Endothelial cell of umbilical vein (primary cell): ENCODE results near the gene SLFN14. TPM values are rescaled to one million over a fixed set of nuclear protein-coding genes. Genes with fewer than 3 reads are reported as not detected.

Experiments used
- BruUV-seq: library from RNA; stranded (reverse); fragments of 400-500 nt; replicated peaks from 2 replicates; lab custom pipeline; 2021; lab: Mats Ljungman, UMichigan
- CTCF ChIA-PET: fragments of 300-600, 350-600 bp; sonication (Branson Sonifier 250); formaldehyde crosslinking; loops from one replicate; lab custom pipeline; 2021; ENCODE audit warnings: antibody characterized with exemption, inconsistent platforms; lab: Charles Lee
- POLR2A ChIA-PET: fragments of 300-600, 350-600 bp; sonication (Branson Sonifier 250); formaldehyde crosslinking; loops from one replicate; lab custom pipeline; 2021; ENCODE audit warnings: antibody characterized with exemption, inconsistent platforms; lab: Charles Lee
- DNase-seq: peaks from one replicate; pipeline ENCODE4 v3.0.0-alpha.2; 2011; ENCODE audit warnings: low read depth, low spot score
- FAIRE-seq: peaks from 2 replicates; lab custom pipeline; 2011; peaks lifted over from hg19 to GRCh38; lab: Jason Lieb, UNC
- H2AFZ ChIP-seq: 2 replicates; pipeline ENCODE4 v1.6.0; 2012; ENCODE audit warnings: low read depth, low read length, control low read depth, inconsistent platforms
- H3K27ac ChIP-seq: 2 replicates; pipeline ENCODE4 v1.5.1; 2011; ENCODE audit warnings: low read depth, mild to moderate bottlenecking, control low read depth, low read length, moderate library complexity; ENCODE audit not compliant: insufficient read depth
- H3K27me3 ChIP-seq, 2 experiments: 2 replicates each; pipeline versions ENCODE4 v1.6.0 to v1.6.1; 2011; ENCODE audit warnings: low read length in 2 of 2, mixed read lengths in 1 of 2; ENCODE audit not compliant: control insufficient read depth in 2 of 2, insufficient read depth in 2 of 2
- H3K36me3 ChIP-seq, 2 experiments: 2 replicates in 1 of 2; 3 replicates in 1 of 2; pipeline ENCODE4 v1.5.1; 2011; ENCODE audit warnings: low read length in 2 of 2, mild to moderate bottlenecking in 1 of 2, moderate library complexity in 1 of 2; ENCODE audit not compliant: control insufficient read depth in 2 of 2, insufficient read depth in 2 of 2; ENCODE audit errors: extremely low read depth in 1 of 2
- H3K4me1 ChIP-seq: 3 replicates; pipeline ENCODE4 v1.5.1; 2011; ENCODE audit warnings: mild to moderate bottlenecking, low read length; ENCODE audit not compliant: control insufficient read depth, insufficient read depth; ENCODE audit errors: extremely low read depth
- H3K4me2 ChIP-seq: 2 replicates; pipeline ENCODE4 v1.6.1; 2011; ENCODE audit warnings: low read length, control low read depth, mixed read lengths; ENCODE audit not compliant: insufficient read depth
- H3K4me3 ChIP-seq, 3 experiments: fragments of 200-600 bp in 1 of 3; sonication (generic), shearing (Covaris generic) in 1 of 3; replicated peaks in 1 of 3; 2 replicates each; pipeline ENCODE4 v1.5.1; 2011 to 2016; ENCODE audit warnings: control low read depth in 3 of 3, low read length in 3 of 3, mild to moderate bottlenecking in 2 of 3, inconsistent platforms in 1 of 3, low read depth in 1 of 3, moderate library complexity in 1 of 3; ENCODE audit not compliant: insufficient read depth in 1 of 3
- H3K79me2 ChIP-seq: 2 replicates; pipeline ENCODE4 v1.6.0; 2012; ENCODE audit warnings: low read length, inconsistent platforms; ENCODE audit not compliant: control insufficient read depth, insufficient read depth
- H3K9ac ChIP-seq: replicated peaks from 2 replicates; pipeline ENCODE3; 2011; ENCODE audit warnings: low read length, control low read depth; ENCODE audit not compliant: insufficient read depth; ENCODE audit errors: extremely low read depth
- H3K9me1 ChIP-seq: replicated peaks from 3 replicates; pipeline ENCODE4 v1.6.0; 2011; ENCODE audit warnings: mild to moderate bottlenecking, low read length; ENCODE audit not compliant: control insufficient read depth, insufficient read depth; ENCODE audit errors: extremely low read depth
- H3K9me3 ChIP-seq: replicated peaks from 2 replicates; pipeline ENCODE4 v1.5.1; 2012; ENCODE audit warnings: low read length, inconsistent platforms; ENCODE audit not compliant: control insufficient read depth, insufficient read depth
- H4K20me1 ChIP-seq: replicated peaks from 2 replicates; pipeline ENCODE3; 2011; ENCODE audit warnings: mild to moderate bottlenecking, low read length; ENCODE audit not compliant: control insufficient read depth, insufficient read depth; ENCODE audit errors: extremely low read depth
- CTCF ChIP-seq, 2 donors: IDR thresholded peaks; 1 replicate in 1 of 2; 2 replicates in 1 of 2; pipeline ENCODE4 v1.5.1; 2011; ENCODE audit warnings: low read length in 2 of 2, mild to moderate bottlenecking in 2 of 2, moderate library complexity in 2 of 2, control low read depth in 1 of 2, inconsistent platforms in 1 of 2, low read depth in 1 of 2; ENCODE audit not compliant: insufficient read depth in 1 of 2; ENCODE audit errors: extremely low read depth in 1 of 2
- EZH2 ChIP-seq: IDR thresholded peaks from 2 replicates; pipeline ENCODE4 v1.6.1; 2012; ENCODE audit warnings: borderline replicate concordance, low read depth, mild to moderate bottlenecking, moderate library complexity, low read length, inconsistent platforms; ENCODE audit not compliant: severe bottlenecking
- FOS ChIP-seq: IDR thresholded peaks from 2 replicates; pipeline ENCODE4 v1.6.1; 2011; ENCODE audit warnings: mild to moderate bottlenecking, low read length, moderate library complexity, borderline replicate concordance; ENCODE audit not compliant: insufficient read depth
- GATA2 ChIP-seq: IDR thresholded peaks from 2 replicates; pipeline ENCODE4 v1.7.0; 2011; ENCODE audit warnings: low read depth, mild to moderate bottlenecking, moderate library complexity, mixed read lengths, low read length; ENCODE audit not compliant: insufficient read length, insufficient read depth
- JUN ChIP-seq: IDR thresholded peaks from 2 replicates; pipeline ENCODE4 v1.6.1; 2011; ENCODE audit warnings: borderline replicate concordance, low read depth; ENCODE audit not compliant: insufficient read length, insufficient read depth
- MYC ChIP-seq: IDR thresholded peaks from one replicate; pipeline ENCODE4 v1.6.1; 2011; ENCODE audit warnings: mild to moderate bottlenecking, low read depth, low read length
- POLR2A ChIP-seq: IDR thresholded peaks from 2 replicates; pipeline ENCODE4 v1.6.1; 2012; ENCODE audit warnings: low read depth, mild to moderate bottlenecking, control low read depth, low read length
- POLR2AphosphoS5 ChIP-seq: IDR thresholded peaks from 2 replicates; pipeline ENCODE4 v1.6.1; 2012; ENCODE audit warnings: low read depth, mild to moderate bottlenecking, control low read depth, low read length, moderate library complexity; ENCODE audit not compliant: insufficient read depth
- dilution Hi-C: fragments of 300-500 bp; cut with MboI; formaldehyde crosslinking; loops from one replicate; pipeline ENCODE4 v1.15.0; 2019; ENCODE audit warnings: low sequenced_read_pairs; ENCODE audit not compliant: extremely low pct_ligation_motif_present
- intact Hi-C: fragments of 100-400 bp; cut with micrococcal nuclease; formaldehyde crosslinking; loops from one replicate; pipeline ENCODE4 v1.10.0; 2022
- polyA plus RNA-seq, 4 experiments: library from polyadenylated mRNA; depleted of rRNA in 3 of 4; stranded (reverse) in 3 of 4; unstranded in 1 of 4; fragments of >200 nt; gene quantifications; 2 replicates each; pipeline versions ENCODE4 v1.2.1 to v1.2.3, GENCODE V29; 2011 to 2012; ENCODE audit warnings: missing spikeins in 1 of 4
- total RNA-seq: library from RNA; stranded (reverse); gene quantifications from 2 replicates; pipeline ENCODE4 v1.2.3, GENCODE V29; 2021

The SLFN14 gene
- total and polyA plus RNA-seq, 2 donors (not counting 3 experiments of a cell fraction or from before 2014, with no cell fraction given) = not detected

GRCh38 chr17:35515027-35515426, 45.6 kb downstream of the SLFN14 start:
- H3K27me3 ChIP-seq = peaks cover 18 to 36% of the 10 kb centered on the region in 2 experiments
- CTCF ChIA-PET = interaction anchor here (1.0 to 1.1 kb wide), 3 partner anchors 18 to 24 kb away, joined by 3 to 5 read pairs (median 3); no protein-coding TSS in a partner anchor
- FAIRE-seq = no peak

More at GRCh38 chr17:35515027-35515426, 45.6 kb downstream of the SLFN14 start:
- dilution Hi-C loops (no loop called here), intact Hi-C loops (no loop called here)
- POLR2A ChIA-PET = no interaction called here
- no peak for TF ChIP-seq GATA2
- TF ChIP-seq JUN = no peak
- no peak for TF ChIP-seq CTCF (IDR thresholded peaks at IDR 0.05; ENCODE audit: extremely low read depth in 1 of 2, insufficient read depth in 1 of 2, low read depth in 1 of 2, low read length in 2 of 2)
- no peak for TF ChIP-seq MYC
- TF ChIP-seq EZH2 = no peak
- no peak for TF ChIP-seq POLR2A
- no peak for TF ChIP-seq FOS
- no peak for TF ChIP-seq POLR2AphosphoS5
- H3K9me1 ChIP-seq = no peaks in the 10 kb centered on the region
- no TSS peak for BruUV-seq
- H3K36me3 ChIP-seq = no peaks in the 10 kb centered on the region
- no peaks in the 10 kb centered on the region for H3K79me2 ChIP-seq
- H3K27ac ChIP-seq = no peak overlapping the region
- H3K9me3 ChIP-seq = no peaks in the 10 kb centered on the region
- no peak overlapping the region for H3K9ac ChIP-seq
- H3K4me3 ChIP-seq = no peak overlapping the region
- no peak for DNase-seq
- no peaks in the 10 kb centered on the region for H3K4me1 ChIP-seq
- H3K4me2 ChIP-seq = no peak overlapping the region
- H2AFZ ChIP-seq = no peak overlapping the region
- no peaks in the 10 kb centered on the region for H4K20me1 ChIP-seq
